ENCODE data around the gene CPNE9. TPM values are rescaled to one million over a fixed set of nuclear protein-coding genes. Genes with fewer than 3 reads are reported as not detected.

CPNE9 gene
- total and polyA plus RNA-seq, 2 of the 8 experiments (the other 6 are each of a cell fraction or from before 2014, with no cell fraction given) = 4.8 to 6.0 TPM

- Histone ChIP-seq H3K36me3 (ENCODE audit: control insufficient read depth in 2 of 4, insufficient read depth in 4 of 4, low read length in 3 of 4) (peaks cover 0 to 3% (median 0%) of the 10 kb centered on the region in 4 experiments; a peak in 2 of 8 replicates), H2AFZ (ENCODE audit: low read length) (no peak overlapping the region), H3K9me3 (ENCODE audit: insufficient read depth in 2 of 2, low read depth in 1 of 2, low read length in 1 of 2) (no peaks in the 10 kb centered on the region), H3K14ac (ENCODE audit: insufficient read length) (no peak overlapping the region), H4K20me1 (replicated peaks in 1 of 2; ENCODE audit: control insufficient read depth in 1 of 2, insufficient read depth in 2 of 2, low read length in 2 of 2) (peaks cover 0 to 4% of the 10 kb centered on the region in 2 experiments), H3K23me2 (ENCODE audit: low read depth, low read length) (no peaks in the 10 kb centered on the region), H2BK5ac (ENCODE audit: low read depth, low read length) (no peak overlapping the region), H4K5ac (ENCODE audit: insufficient read length, low read depth, low read length) (no peak overlapping the region), H3K56ac (replicated peaks; ENCODE audit: insufficient read length, low read depth, low read length) (no peak overlapping the region), H2BK120ac (replicated peaks; ENCODE audit: low read depth, low read length) (no peak overlapping the region), H3K4ac (replicated peaks; ENCODE audit: insufficient read length, low read depth, low read length) (no peak overlapping the region), H3K18ac (ENCODE audit: extremely low read depth, low read length) (no peak overlapping the region), H4K91ac (replicated peaks; ENCODE audit: insufficient read length, low read length) (no peak overlapping the region), H3K27ac (ENCODE audit: low read depth, low read length) (no peak overlapping the region), H3K9ac (replicated peaks in 1 of 4; ENCODE audit: extremely low read depth in 1 of 4, low read depth in 3 of 4, low read length in 3 of 4) (no peak overlapping the region), H2BK12ac (ENCODE audit: low read depth, low read length) (no peak overlapping the region), H3K79me2 (ENCODE audit: control insufficient read depth in 1 of 2, insufficient read depth in 2 of 2, low read length in 2 of 2) (no peaks in the 10 kb centered on the region), H3K4me1 (replicated peaks in 1 of 4; ENCODE audit: control insufficient read depth in 3 of 4, insufficient read depth in 4 of 4, low read length in 3 of 4) (no peaks in the 10 kb centered on the region), H2AK5ac (ENCODE audit: low read depth, low read length) (no peak overlapping the region), H3K27me3 (replicated peaks in 1 of 4; ENCODE audit: control insufficient read depth in 3 of 4, extremely low read depth in 1 of 4, insufficient read depth in 3 of 4, low read length in 3 of 4) (peaks cover 0 to 5% (median 2%) of the 10 kb centered on the region in 4 experiments; a peak in 5 of 7 replicates), H3K79me1 (ENCODE audit: low read depth, low read length) (no peaks in the 10 kb centered on the region), H3K4me3 (ENCODE audit: extremely low read depth in 1 of 4, insufficient read depth in 2 of 4, low read depth in 3 of 4, low read length in 4 of 4) (no peak overlapping the region), H2BK15ac (ENCODE audit: low read length) (no peak overlapping the region), H3K23ac (ENCODE audit: insufficient read length) (no peak overlapping the region), H3K4me2 (ENCODE audit: insufficient read depth in 1 of 2, low read depth in 2 of 2, low read length in 2 of 2) (no peak overlapping the region), H4K8ac (ENCODE audit: extremely low read depth, insufficient read depth, low read length) (peak overlapping the region; percentile 32; the same call in 1 of the 2 replicates), H2BK20ac (ENCODE audit: low read length) (no peak overlapping the region)
- FAIRE-seq = no peak
- 90% methylated on average over 3 of the region's 3 CpGs; no CpG with 5 or more reads in 1 of the 2 experiments for WGBS, 2 experiments (ENCODE audit: extremely low coverage in 1 of 2, insufficient coverage in 1 of 2, insufficient read length in 1 of 2, insufficient replicate concordance in 2 of 2, low coverage in 1 of 2, low lambda C conversion rate in 2 of 2, missing lambda C conversion rate in 1 of 2)
- no peak for DNase-seq (ENCODE audit: low read depth in 1 of 2, low spot score in 2 of 2)
- ChIA-PET POLR2A (ENCODE audit: partially characterized antibody) (interaction anchor here (0.7 to 2.5 kb wide), 4 partner anchors 9 to 39 kb away, joined by 3 to 9 read pairs (median 4); partner anchors contain the start of gene BRPF1), CTCF (ENCODE audit: partially characterized antibody) (interaction anchor here (0.5 to 7.7 kb wide), 7 partner anchors 28 to 544 kb away, joined by 3 to 43 read pairs (median 4); no protein-coding TSS in a partner anchor)
- TF ChIP-seq SP4 (IDR thresholded peaks at IDR 0.05; ENCODE audit: low read length) (no peak), ASH2L (IDR thresholded peaks at IDR 0.05; ENCODE audit: low read length) (no peak), GABPA (IDR thresholded peaks at IDR 0.05; ENCODE audit: borderline replicate concordance, insufficient read depth, low read length) (no peak), TAF7 (optimal IDR thresholded peaks at IDR 0.05; ENCODE audit: borderline replicate concordance, low read depth, low read length) (no peak), RAD21 (IDR thresholded peaks at IDR 0.05 in 1 of 2, conservative IDR thresholded peaks at IDR 0.05 in 1 of 2; ENCODE audit: low read depth in 2 of 2, low read length in 2 of 2) (no peak), TBP (IDR thresholded peaks at IDR 0.05; ENCODE audit: low read depth, low read length) (no peak), TCF12 (IDR thresholded peaks at IDR 0.05; ENCODE audit: low read depth, low read length) (no peak), CBX5 (IDR thresholded peaks at IDR 0.05; ENCODE audit: low read depth, low read length) (no peak), BCL11A (IDR thresholded peaks at IDR 0.05; ENCODE audit: low read depth in 2 of 2, low read length in 2 of 2) (no peak), CTBP2 (IDR thresholded peaks at IDR 0.05; ENCODE audit: borderline replicate concordance, insufficient read depth, insufficient read length, low read length) (no peak), CHD2 (IDR thresholded peaks at IDR 0.05; ENCODE audit: low read length) (no peak), SUZ12 (IDR thresholded peaks at IDR 0.05; ENCODE audit: low read length) (no peak), NRF1 (IDR thresholded peaks at IDR 0.05; ENCODE audit: low read depth, low read length) (no peak), GTF2F1 (IDR thresholded peaks at IDR 0.05; ENCODE audit: borderline replicate concordance, low read depth, low read length) (no peak)
These were observed 5.3 kb upstream of the CPNE9 start for GRCh38 chr3:9698293-9698692.
